ENCODE data around the gene SLC13A3.

The SLC13A3 gene

GRCh38 chr20:46636514-46636913 lies 14.7 kb downstream of the SLC13A3 start:
- no peak for DNase-seq (ENCODE audit: low read depth in 3 of 3)

- DNase-seq (ENCODE audit: low read depth in 3 of 3): no peak
Measured at GRCh38 chr20:46635514-46636136, 15.6 kb downstream of the SLC13A3 start.

GRCh38 chr20:46634528-46634927 lies 16.7 kb downstream of the SLC13A3 start:
- DNase-seq (ENCODE audit: low read depth in 3 of 3): no peak

- no peak for DNase-seq (ENCODE audit: low read depth in 3 of 3)
Measured at GRCh38 chr20:46631874-46632446, 19.3 kb downstream of the SLC13A3 start.

GRCh38 chr20:46631212-46631869 lies 19.9 kb downstream of the SLC13A3 start:
- DNase-seq (ENCODE audit: low read depth in 3 of 3): no peak

- DNase-seq (ENCODE audit: low read depth in 3 of 3): no peak
Measured at GRCh38 chr20:46630306-46630705, 21.0 kb downstream of the SLC13A3 start.

GRCh38 chr20:46629341-46629740 lies 21.9 kb downstream of the SLC13A3 start:
- DNase-seq (ENCODE audit: low read depth in 3 of 3): no peak

- DNase-seq (ENCODE audit: low read depth in 3 of 3): no peak
Measured at GRCh38 chr20:46627234-46627633, 24.0 kb downstream of the SLC13A3 start.

GRCh38 chr20:46626758-46627157 lies 24.5 kb downstream of the SLC13A3 start:
- no peak for DNase-seq (ENCODE audit: low read depth in 3 of 3)

- no peak for DNase-seq (ENCODE audit: low read depth in 3 of 3)
Measured at GRCh38 chr20:46625875-46626373, 25.3 kb downstream of the SLC13A3 start.

- DNase-seq (ENCODE audit: low read depth in 3 of 3): no peak
Measured at GRCh38 chr20:46624946-46625345, 26.3 kb downstream of the SLC13A3 start.

- DNase-seq (ENCODE audit: low read depth in 3 of 3): no peak
Measured at GRCh38 chr20:46622165-46622564, 29.1 kb downstream of the SLC13A3 start.

GRCh38 chr20:46621492-46621891 lies 29.8 kb downstream of the SLC13A3 start:
- DNase-seq (ENCODE audit: low read depth in 3 of 3): no peak

GRCh38 chr20:46619445-46619844 lies 31.8 kb downstream of the SLC13A3 start:
- no peak for DNase-seq (ENCODE audit: low read depth in 3 of 3)

GRCh38 chr20:46618316-46619100 lies 32.8 kb downstream of the SLC13A3 start:
- no peak for DNase-seq (ENCODE audit: low read depth in 3 of 3)

- no peak for DNase-seq (ENCODE audit: low read depth in 3 of 3)
Measured at GRCh38 chr20:46614503-46614902, 36.8 kb downstream of the SLC13A3 start.

GRCh38 chr20:46610145-46610544 lies 41.1 kb downstream of the SLC13A3 start:
- DNase-seq (ENCODE audit: low read depth in 3 of 3): no peak

GRCh38 chr20:46609043-46609442 lies 42.2 kb downstream of the SLC13A3 start:
- DNase-seq (ENCODE audit: low read depth in 3 of 3): no peak

GRCh38 chr20:46607849-46608497 lies 43.3 kb downstream of the SLC13A3 start:
- DNase-seq (ENCODE audit: low read depth in 3 of 3): no peak

- no peak for DNase-seq (ENCODE audit: low read depth in 3 of 3)
Measured at GRCh38 chr20:46607191-46607848, 43.9 kb downstream of the SLC13A3 start.

- no peak for DNase-seq (ENCODE audit: low read depth in 3 of 3)
Measured at GRCh38 chr20:46606817-46607190, 44.5 kb downstream of the SLC13A3 start.
